GF-D8 (cell line): ENCODE data around the gene CAVIN1.
A peak's percentile ranks its signal among the peaks of the same experiment; 100 is the strongest.

Experiments used
- DNase-seq: peaks from one replicate; lab custom pipeline; 2025; lab: John Stamatoyannopoulos, UW

CAVIN1 gene

GRCh38 chr17:42429726-42430447 is 6.8 kb upstream of the CAVIN1 start:
- DNase-seq, result no peak

GRCh38 chr17:42428141-42428944 is 5.3 kb upstream of the CAVIN1 start:
- DNase-seq, result peak; percentile 33

GRCh38 chr17:42424991-42425610 is 2.0 kb upstream of the CAVIN1 start:
- no peak for DNase-seq

- DNase-seq, result no peak
These were observed 710 bp upstream of the CAVIN1 start for GRCh38 chr17:42423766-42424165.

GRCh38 chr17:42422412-42422957 is 571 bp downstream of the CAVIN1 start:
- no peak for DNase-seq

GRCh38 chr17:42421507-42422338 is 1.3 kb downstream of the CAVIN1 start:
- no peak for DNase-seq

- no peak for DNase-seq
These were observed 1.9 kb downstream of the CAVIN1 start for GRCh38 chr17:42421136-42421506.

- peak; percentile 29 for DNase-seq
These were observed 5.1 kb downstream of the CAVIN1 start for GRCh38 chr17:42417981-42418380.

GRCh38 chr17:42414704-42415409 is 8.2 kb downstream of the CAVIN1 start:
- peak; percentile 71 for DNase-seq

- no peak for DNase-seq
These were observed 9.5 kb downstream of the CAVIN1 start for GRCh38 chr17:42413464-42414040.

- no peak for DNase-seq
These were observed 11.0 kb downstream of the CAVIN1 start for GRCh38 chr17:42411905-42412679.

- DNase-seq, result no peak
These were observed 11.7 kb downstream of the CAVIN1 start for GRCh38 chr17:42411361-42411760.

GRCh38 chr17:42410319-42410685 is 12.8 kb downstream of the CAVIN1 start:
- no peak for DNase-seq

- no peak for DNase-seq
These were observed 13.3 kb downstream of the CAVIN1 start for GRCh38 chr17:42409523-42410318.

GRCh38 chr17:42408061-42408460 is 15.0 kb downstream of the CAVIN1 start:
- no peak for DNase-seq

- DNase-seq, result peak; percentile 29
These were observed 15.7 kb downstream of the CAVIN1 start for GRCh38 chr17:42407289-42407836.

GRCh38 chr17:42406615-42407288 is 16.3 kb downstream of the CAVIN1 start:
- DNase-seq, result no peak

- DNase-seq, result peak; percentile 8
These were observed 17.0 kb downstream of the CAVIN1 start for GRCh38 chr17:42405963-42406495.
